SU-DHL-6 (cell line): ENCODE data around the gene RAB44.

Experiments
- EZH2phosphoT487 ChIP-seq: fragments of 200-600 bp; sonication (generic), shearing (Covaris generic); conservative IDR thresholded peaks from 2 replicates; pipeline ENCODE4 v1.6.1; 2018; ENCODE audit warnings: mild to moderate bottlenecking, antibody characterized with exemption, low read length, moderate library complexity, mixed read lengths
- TF ChIP-seq, protein P1 (sequence below): fragments of 200-600 bp; sonication (generic); IDR thresholded peaks from one replicate; pipeline ENCODE4 v1.5.1; 2017; ENCODE audit warnings: antibody characterized with exemption, mild to moderate bottlenecking, low read length, moderate library complexity; ENCODE audit not compliant: insufficient read depth, poor library complexity, severe bottlenecking

DNA sequence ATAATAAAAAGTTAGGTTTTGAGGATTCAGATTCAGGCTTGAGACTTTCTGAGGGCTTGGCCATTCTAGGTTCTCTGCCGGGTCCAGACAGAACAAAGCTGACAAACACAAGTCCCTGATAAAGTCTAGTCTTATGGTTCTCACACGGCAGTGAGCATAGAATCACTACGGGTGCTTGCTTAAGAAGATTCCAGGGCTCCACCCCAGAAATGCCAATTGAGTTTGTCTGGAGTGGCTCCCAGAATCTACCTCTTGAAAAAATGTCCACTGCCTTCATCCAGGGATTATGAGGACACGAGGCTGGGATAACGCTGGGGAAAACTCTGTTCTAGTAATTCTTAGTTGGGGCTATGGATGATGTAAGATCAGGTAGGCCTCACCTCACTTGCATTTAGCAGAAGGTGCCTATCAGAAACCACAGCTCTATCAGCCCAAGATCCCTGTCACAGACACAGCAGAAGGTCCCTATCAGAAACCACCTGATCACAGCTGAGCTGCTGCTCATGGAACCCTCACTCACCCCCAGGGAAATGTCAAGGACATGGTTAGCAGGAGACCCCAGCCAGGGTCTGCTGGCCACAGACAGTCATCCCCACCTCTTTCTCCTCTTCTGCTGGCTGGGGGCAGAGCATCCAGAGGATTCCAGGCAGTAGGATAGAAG lies 52.3 kb downstream of the RAB44 start:
- TF ChIP-seq, protein P1, sequence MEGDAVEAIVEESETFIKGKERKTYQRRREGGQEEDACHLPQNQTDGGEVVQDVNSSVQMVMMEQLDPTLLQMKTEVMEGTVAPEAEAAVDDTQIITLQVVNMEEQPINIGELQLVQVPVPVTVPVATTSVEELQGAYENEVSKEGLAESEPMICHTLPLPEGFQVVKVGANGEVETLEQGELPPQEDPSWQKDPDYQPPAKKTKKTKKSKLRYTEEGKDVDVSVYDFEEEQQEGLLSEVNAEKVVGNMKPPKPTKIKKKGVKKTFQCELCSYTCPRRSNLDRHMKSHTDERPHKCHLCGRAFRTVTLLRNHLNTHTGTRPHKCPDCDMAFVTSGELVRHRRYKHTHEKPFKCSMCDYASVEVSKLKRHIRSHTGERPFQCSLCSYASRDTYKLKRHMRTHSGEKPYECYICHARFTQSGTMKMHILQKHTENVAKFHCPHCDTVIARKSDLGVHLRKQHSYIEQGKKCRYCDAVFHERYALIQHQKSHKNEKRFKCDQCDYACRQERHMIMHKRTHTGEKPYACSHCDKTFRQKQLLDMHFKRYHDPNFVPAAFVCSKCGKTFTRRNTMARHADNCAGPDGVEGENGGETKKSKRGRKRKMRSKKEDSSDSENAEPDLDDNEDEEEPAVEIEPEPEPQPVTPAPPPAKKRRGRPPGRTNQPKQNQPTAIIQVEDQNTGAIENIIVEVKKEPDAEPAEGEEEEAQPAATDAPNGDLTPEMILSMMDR, result no peak
- no peak for TF ChIP-seq EZH2phosphoT487
